Fibroblast of pulmonary artery (primary cell): Measurements from ENCODE around the gene RPS10.

Experiments used
- DNase-seq: peaks from one replicate; pipeline ENCODE4 v3.0.0-alpha.2; 2010; ENCODE audit warnings: low read depth
- H3K4me3 ChIP-seq: replicated peaks from 2 replicates; pipeline ENCODE4 v1.5.1; 2011; ENCODE audit warnings: low read depth, mild to moderate bottlenecking, control low read depth, low read length, moderate library complexity
- TF ChIP-seq, protein P1 (sequence below): IDR thresholded peaks from 2 replicates; pipeline ENCODE4 v1.5.1; 2011; ENCODE audit warnings: mild to moderate bottlenecking, control low read depth, low read length, inconsistent platforms; ENCODE audit errors: missing control alignments

Gene RPS10

DNA sequence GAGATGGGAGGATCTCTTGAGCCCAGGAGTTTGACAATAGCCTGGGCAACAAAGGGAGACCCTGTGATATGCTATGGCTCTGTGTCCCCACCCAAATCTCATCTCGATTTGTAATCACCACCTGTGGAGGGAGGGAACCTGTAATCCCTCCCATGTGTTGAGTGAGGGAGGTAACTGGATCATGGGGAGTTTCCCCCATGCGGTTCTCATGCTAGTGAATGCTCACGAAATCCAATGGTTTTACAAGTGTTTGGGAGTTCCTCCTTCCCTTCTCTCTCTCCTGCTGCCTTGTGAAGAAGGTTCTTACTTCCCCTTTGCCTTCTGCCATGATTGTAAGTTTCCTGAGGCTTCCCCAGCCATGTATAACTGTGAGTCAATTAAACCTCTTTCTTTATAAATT is 36.8 kb downstream of the RPS10 start:
- TF ChIP-seq, protein P1, sequence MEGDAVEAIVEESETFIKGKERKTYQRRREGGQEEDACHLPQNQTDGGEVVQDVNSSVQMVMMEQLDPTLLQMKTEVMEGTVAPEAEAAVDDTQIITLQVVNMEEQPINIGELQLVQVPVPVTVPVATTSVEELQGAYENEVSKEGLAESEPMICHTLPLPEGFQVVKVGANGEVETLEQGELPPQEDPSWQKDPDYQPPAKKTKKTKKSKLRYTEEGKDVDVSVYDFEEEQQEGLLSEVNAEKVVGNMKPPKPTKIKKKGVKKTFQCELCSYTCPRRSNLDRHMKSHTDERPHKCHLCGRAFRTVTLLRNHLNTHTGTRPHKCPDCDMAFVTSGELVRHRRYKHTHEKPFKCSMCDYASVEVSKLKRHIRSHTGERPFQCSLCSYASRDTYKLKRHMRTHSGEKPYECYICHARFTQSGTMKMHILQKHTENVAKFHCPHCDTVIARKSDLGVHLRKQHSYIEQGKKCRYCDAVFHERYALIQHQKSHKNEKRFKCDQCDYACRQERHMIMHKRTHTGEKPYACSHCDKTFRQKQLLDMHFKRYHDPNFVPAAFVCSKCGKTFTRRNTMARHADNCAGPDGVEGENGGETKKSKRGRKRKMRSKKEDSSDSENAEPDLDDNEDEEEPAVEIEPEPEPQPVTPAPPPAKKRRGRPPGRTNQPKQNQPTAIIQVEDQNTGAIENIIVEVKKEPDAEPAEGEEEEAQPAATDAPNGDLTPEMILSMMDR: no peak
- no peak overlapping the region for H3K4me3 ChIP-seq
- no peak for DNase-seq

DNA sequence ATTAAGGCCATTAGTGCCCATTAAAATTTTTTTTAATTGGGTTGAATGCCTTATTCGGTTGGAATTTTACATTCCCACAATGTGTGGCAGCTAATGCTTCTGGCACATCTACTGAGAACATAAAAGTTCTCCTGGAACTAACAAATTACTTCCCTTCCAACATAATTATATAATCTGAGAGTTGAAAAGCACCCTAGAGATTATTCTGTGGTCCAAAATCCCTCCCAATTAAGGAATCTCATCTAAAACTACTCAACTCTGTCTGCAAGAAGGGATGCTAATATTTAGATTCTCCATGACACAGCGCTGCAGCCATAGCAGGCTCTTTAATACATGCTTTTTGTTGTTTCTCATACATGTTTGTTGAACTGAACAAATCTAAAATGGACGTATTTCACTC is 37.4 kb downstream of the RPS10 start:
- DNase-seq: no peak
- no peak overlapping the region for H3K4me3 ChIP-seq
- TF ChIP-seq, protein P1: no peak

DNA sequence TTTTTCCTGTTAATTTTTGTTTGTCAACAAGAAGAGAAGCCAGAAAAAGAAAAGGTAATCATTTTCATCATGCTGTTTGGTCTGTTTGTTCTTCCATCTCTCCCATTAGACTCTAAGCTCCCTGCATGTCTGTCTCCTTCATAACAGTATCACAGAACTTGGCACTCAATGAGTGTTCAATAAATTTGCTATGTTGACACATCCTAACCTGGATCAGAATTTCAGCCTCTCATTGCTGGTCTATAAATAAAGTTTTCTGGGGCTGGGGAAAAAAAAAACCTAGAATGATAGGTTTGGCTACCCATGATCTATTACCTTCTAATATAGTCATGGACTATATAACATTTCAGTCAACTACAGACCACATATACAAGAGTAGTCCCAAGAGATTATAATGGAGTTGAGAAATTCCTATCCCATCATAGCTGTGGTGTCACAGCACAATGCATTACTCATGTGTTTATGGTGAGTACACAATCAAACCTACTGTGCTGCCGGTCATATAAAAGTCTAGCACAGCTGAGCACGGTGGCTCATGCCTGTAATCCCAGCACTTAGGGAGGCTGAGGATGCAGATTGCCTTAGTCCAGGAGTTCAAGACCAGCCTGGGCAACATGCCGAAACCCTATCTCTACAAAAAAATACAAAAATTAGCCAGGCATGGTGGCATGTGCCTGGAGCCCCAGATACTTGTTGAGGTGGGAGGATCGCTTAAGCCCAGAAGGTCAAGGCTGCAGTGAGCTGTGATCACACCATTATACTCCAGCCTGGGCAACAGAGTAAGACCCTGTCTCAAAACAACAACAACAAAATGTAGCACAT is 39.3 kb downstream of the RPS10 start:
- no peak overlapping the region for H3K4me3 ChIP-seq
- TF ChIP-seq, protein P1: no peak
- DNase-seq: peak; percentile 95

DNA sequence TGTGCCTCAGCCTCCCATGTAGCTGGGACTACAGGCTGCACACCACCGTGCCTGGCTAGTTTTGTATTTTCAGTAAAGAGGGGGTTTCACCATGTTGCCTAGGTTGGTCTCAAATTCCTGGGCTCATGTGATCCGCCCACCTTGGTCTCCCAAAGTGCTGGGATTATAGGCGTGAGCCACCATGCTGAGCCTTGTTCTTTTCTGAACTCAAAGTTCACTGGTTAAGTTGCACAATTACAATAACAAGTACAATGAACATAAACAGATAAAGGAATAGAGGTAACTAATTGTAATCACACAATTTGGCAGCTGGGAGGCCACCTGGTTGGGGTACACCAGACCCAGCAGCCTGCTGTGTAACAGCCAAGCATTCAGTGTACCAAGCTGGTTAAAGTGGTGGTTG is 40.1 kb downstream of the RPS10 start:
- H3K4me3 ChIP-seq: no peak overlapping the region
- DNase-seq: no peak
- TF ChIP-seq, protein P1: no peak

DNA sequence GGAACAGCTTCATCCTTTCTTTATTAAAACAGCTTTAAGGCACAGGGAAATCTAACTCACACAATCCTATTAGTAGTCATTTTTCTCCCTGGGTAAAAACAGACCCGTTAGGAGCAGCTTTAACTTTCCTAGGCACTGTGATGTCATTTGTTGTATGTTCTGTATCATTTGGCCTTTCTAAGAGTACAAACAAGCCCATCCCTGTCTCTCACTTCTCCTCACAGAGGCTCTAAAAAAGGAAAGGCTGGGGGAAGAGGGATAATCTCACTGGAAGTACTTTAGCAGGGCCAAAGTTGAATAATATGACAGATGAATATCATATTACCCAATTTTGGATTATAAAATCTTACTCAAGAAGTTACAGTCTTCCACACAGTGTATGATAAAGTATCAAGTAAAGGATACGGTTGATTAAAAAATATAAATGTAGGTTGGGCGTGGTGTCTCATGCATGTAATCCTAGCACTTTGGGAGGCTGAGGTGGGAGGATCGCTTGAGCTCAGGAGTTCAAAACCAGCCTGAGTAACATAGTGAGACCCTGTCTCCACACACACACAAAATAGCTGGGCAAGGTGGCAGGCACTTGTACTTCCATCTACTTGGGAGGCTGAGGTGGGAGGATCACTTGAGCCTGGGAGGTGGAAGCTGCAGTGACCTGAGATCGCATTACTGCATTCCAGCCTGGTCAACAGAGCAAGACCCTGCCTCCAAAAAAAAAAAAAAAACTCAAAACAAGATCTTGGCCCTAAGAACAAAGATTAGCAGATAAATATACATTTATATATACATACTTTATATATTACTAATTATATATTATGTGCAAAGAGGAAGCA is 41.3 kb downstream of the RPS10 start:
- H3K4me3 ChIP-seq: no peak overlapping the region
- TF ChIP-seq, protein P1: no peak
- no peak for DNase-seq

DNA sequence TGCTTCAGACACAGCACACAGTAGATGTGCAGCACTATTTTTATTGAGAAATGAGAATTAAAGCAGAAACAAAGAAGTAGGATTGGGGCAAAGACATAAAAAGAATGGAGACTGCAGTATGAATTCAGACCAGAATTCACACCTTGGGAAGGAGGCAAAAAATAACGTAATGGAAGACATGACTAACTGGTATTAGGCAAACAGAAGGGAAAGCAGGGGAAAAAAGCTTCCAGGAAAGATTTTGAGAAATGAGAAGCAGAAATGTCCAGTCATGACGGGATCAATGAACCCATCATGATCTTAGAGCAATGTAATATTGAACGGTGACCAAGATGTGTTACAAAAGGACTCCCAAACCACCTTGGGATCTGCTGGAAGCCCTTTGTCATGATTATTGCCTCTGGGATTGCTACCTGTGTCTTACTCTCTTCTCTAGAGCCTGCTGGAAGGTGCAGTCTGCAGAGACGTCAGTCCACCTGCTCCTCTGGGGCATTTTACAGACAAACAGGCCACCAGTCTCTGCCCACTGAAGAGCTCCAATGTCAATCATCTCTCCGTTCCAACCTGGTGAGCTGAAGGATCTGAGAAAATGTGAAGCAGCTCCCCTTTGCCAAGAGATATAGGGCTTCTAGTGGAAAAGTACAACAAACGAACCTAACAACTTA is 42.1 kb downstream of the RPS10 start:
- TF ChIP-seq, protein P1: no peak
- H3K4me3 ChIP-seq: no peak overlapping the region
- no peak for DNase-seq
